GM19438 (cell line): ENCODE results near the gene NOLC1.

Experiments used
- ATAC-seq: cut with Tn5 transposase; IDR thresholded peaks from one replicate; pipeline ENCODE4 v1.9.1; 2021; ENCODE audit warnings: low read depth; ENCODE audit not compliant: unreplicated experiment

The NOLC1 gene

GRCh38 chr10:102121739-102122372 lies 30.3 kb upstream of the NOLC1 start:
- ATAC-seq: no peak

- no peak for ATAC-seq
Observed at GRCh38 chr10:102122450-102122849, 29.7 kb upstream of the NOLC1 start.

- ATAC-seq: no peak
Observed at GRCh38 chr10:102123223-102123622, 29.0 kb upstream of the NOLC1 start.

GRCh38 chr10:102131286-102132170 lies 20.7 kb upstream of the NOLC1 start:
- ATAC-seq: no peak

GRCh38 chr10:102132193-102132562 lies 20.0 kb upstream of the NOLC1 start:
- ATAC-seq: no peak

GRCh38 chr10:102132563-102133372 lies 19.4 kb upstream of the NOLC1 start, which contains the start of gene PPRC1:
PPRC1 (plus strand) TSS chr10:102133040; CDS start chr10:102133069, 29 bp downstream.
- peak; percentile 92 for ATAC-seq

GRCh38 chr10:102133373-102134195 lies 18.6 kb upstream of the NOLC1 start:
- no peak for ATAC-seq

- no peak for ATAC-seq
Observed at GRCh38 chr10:102134416-102134815, 17.8 kb upstream of the NOLC1 start.

- ATAC-seq: no peak
Observed at GRCh38 chr10:102135956-102136526, 16.1 kb upstream of the NOLC1 start.

GRCh38 chr10:102139281-102140110 lies 12.7 kb upstream of the NOLC1 start:
- ATAC-seq: no peak

GRCh38 chr10:102140218-102140617 lies 12.0 kb upstream of the NOLC1 start:
- no peak for ATAC-seq

- no peak for ATAC-seq
Observed at GRCh38 chr10:102140913-102141540, 11.2 kb upstream of the NOLC1 start.

GRCh38 chr10:102141583-102142107 lies 10.5 kb upstream of the NOLC1 start:
- ATAC-seq: no peak

- ATAC-seq: no peak
Observed at GRCh38 chr10:102146971-102147428, 5.2 kb upstream of the NOLC1 start.

- ATAC-seq: no peak
Observed at GRCh38 chr10:102147561-102147960, 4.6 kb upstream of the NOLC1 start.

GRCh38 chr10:102148275-102148674 lies 3.9 kb upstream of the NOLC1 start:
- ATAC-seq: no peak

- no peak for ATAC-seq
Observed at GRCh38 chr10:102150970-102151773, 1.0 kb upstream of the NOLC1 start.

GRCh38 chr10:102152545-102152890 lies 329 bp downstream of the NOLC1 start:
- ATAC-seq: no peak
